Mesenchymal stem cell (in vitro differentiated cells and primary cell): ENCODE results near the gene SLC16A7.
A peak's percentile ranks its signal among the peaks of the same experiment; 100 is the strongest.

ENCODE experiments used
- DNase-seq: peaks from one replicate; pipeline ENCODE4 v3.0.0-alpha.2; 2013
- H2AFZ ChIP-seq: one replicate; pipeline ENCODE4 v1.6.1; 2013; ENCODE audit warnings: low read depth, mild to moderate bottlenecking, control low read depth, inconsistent platforms, low read length, moderate library complexity
- H2AK5ac ChIP-seq: 2 replicates; pipeline ENCODE4 v1.6.1; 2013; ENCODE audit warnings: low read length, moderate library complexity, mild to moderate bottlenecking, inconsistent platforms; ENCODE audit not compliant: severe bottlenecking
- H2BK120ac ChIP-seq: one replicate; pipeline ENCODE4 v1.6.1; 2013; ENCODE audit warnings: low read depth, mild to moderate bottlenecking, inconsistent platforms, low read length, moderate library complexity
- H2BK12ac ChIP-seq, 2 experiments: one replicate each; pipeline ENCODE4 v1.6.1; 2013; ENCODE audit warnings: inconsistent platforms in 2 of 2, low read length in 2 of 2, mild to moderate bottlenecking in 2 of 2, moderate library complexity in 2 of 2, control low read depth in 1 of 2
- H2BK15ac ChIP-seq: one replicate; pipeline ENCODE4 v1.6.1; 2013; ENCODE audit warnings: mild to moderate bottlenecking, low read depth, inconsistent platforms; ENCODE audit not compliant: poor library complexity, severe bottlenecking
- H2BK5ac ChIP-seq: 2 replicates; pipeline ENCODE4 v1.6.1; 2013; ENCODE audit warnings: low read depth, mild to moderate bottlenecking, low read length, control low read depth, inconsistent platforms; ENCODE audit not compliant: poor library complexity, severe bottlenecking
- H3K14ac ChIP-seq, 2 experiments: one replicate each; pipeline ENCODE4 v1.6.1; 2013; ENCODE audit warnings: inconsistent platforms in 2 of 2, low read length in 2 of 2, control low read depth in 1 of 2, mild to moderate bottlenecking in 1 of 2, moderate library complexity in 1 of 2
- H3K18ac ChIP-seq, 2 experiments: one replicate each; pipeline ENCODE4 v1.6.1; 2013; ENCODE audit warnings: inconsistent platforms in 2 of 2, low read length in 2 of 2, control low read depth in 1 of 2, low read depth in 1 of 2, mild to moderate bottlenecking in 1 of 2
- H3K23ac ChIP-seq, 2 experiments: one replicate each; pipeline ENCODE4 v1.6.1; 2013; ENCODE audit warnings: inconsistent platforms in 2 of 2, low read length in 2 of 2, mild to moderate bottlenecking in 2 of 2, moderate library complexity in 2 of 2, control low read depth in 1 of 2
- H3K27ac ChIP-seq: 2 replicates; pipeline ENCODE4 v1.5.1; 2013; ENCODE audit warnings: mild to moderate bottlenecking, moderate library complexity, low read length, control low read depth, inconsistent platforms; ENCODE audit not compliant: poor library complexity, severe bottlenecking
- H3K27me3 ChIP-seq, 2 experiments: 2 replicates each; pipeline versions ENCODE4 v1.6.1 to v1.7.0; 2013; ENCODE audit warnings: low read length in 2 of 2, mild to moderate bottlenecking in 2 of 2, moderate library complexity in 2 of 2, control low read depth in 1 of 2, inconsistent platforms in 1 of 2; ENCODE audit not compliant: control insufficient read depth in 1 of 2, insufficient read depth in 1 of 2
- H3K36me3 ChIP-seq, 2 experiments: 2 replicates each; pipeline versions ENCODE4 v1.6.1 to v1.7.0; 2013; ENCODE audit warnings: low read length in 2 of 2, control low read depth in 1 of 2, inconsistent platforms in 1 of 2, low read depth in 1 of 2, mild to moderate bottlenecking in 1 of 2; ENCODE audit not compliant: insufficient read depth in 2 of 2, control insufficient read depth in 1 of 2
- H3K4ac ChIP-seq, 2 experiments: one replicate each; pipeline ENCODE4 v1.6.1; 2013; ENCODE audit warnings: inconsistent platforms in 2 of 2, low read length in 2 of 2, mild to moderate bottlenecking in 2 of 2, moderate library complexity in 2 of 2, control low read depth in 1 of 2, low read depth in 1 of 2
- H3K4me1 ChIP-seq: 2 replicates; pipeline ENCODE4 v1.6.1; 2013; ENCODE audit warnings: low read depth, low read length, control low read depth; ENCODE audit not compliant: control insufficient read depth, insufficient read depth
- H3K4me2 ChIP-seq: 2 replicates; pipeline ENCODE4 v1.6.1; 2013; ENCODE audit warnings: low read length, mild to moderate bottlenecking, inconsistent platforms; ENCODE audit not compliant: poor library complexity, severe bottlenecking
- H3K4me3 ChIP-seq, 2 experiments: 2 replicates each; pipeline versions ENCODE4 v1.5.1 to v1.7.0; 2013; ENCODE audit warnings: low read length in 2 of 2, mild to moderate bottlenecking in 2 of 2, control low read depth in 1 of 2, low read depth in 1 of 2; ENCODE audit not compliant: insufficient read depth in 1 of 2
- H3K79me1 ChIP-seq: replicated peaks from 2 replicates; pipeline ENCODE4 v1.6.1; 2013; ENCODE audit warnings: mild to moderate bottlenecking, control low read depth, low read length, inconsistent platforms; ENCODE audit not compliant: poor library complexity, severe bottlenecking
- H3K9ac ChIP-seq: 2 replicates; pipeline ENCODE4 v1.7.0; 2013; ENCODE audit warnings: mild to moderate bottlenecking, low read length, moderate library complexity
- H3K9me3 ChIP-seq: 2 replicates; pipeline ENCODE4 v1.7.0; 2013; ENCODE audit warnings: mild to moderate bottlenecking, low read length; ENCODE audit not compliant: control insufficient read depth
- H4K8ac ChIP-seq: one replicate; pipeline ENCODE4 v1.6.1; 2013; ENCODE audit warnings: inconsistent platforms, mild to moderate bottlenecking, low read length, moderate library complexity
- H4K91ac ChIP-seq: one replicate; pipeline ENCODE4 v1.6.1; 2013; ENCODE audit warnings: mild to moderate bottlenecking, low read length, inconsistent platforms
- WGBS: methylation state at CpG from one replicate; pipeline ENCODE4 v1.1.7; 2013; ENCODE audit warnings: mixed read lengths; 5-methylcytosine and 5-hydroxymethylcytosine counted together

Gene SLC16A7

GRCh38 chr12:59620326-59620725 lies 24.5 kb downstream of the SLC16A7 start:
- H3K36me3 ChIP-seq = no peaks in the 10 kb centered on the region
- H3K4me1 ChIP-seq = no peaks in the 10 kb centered on the region
- no peak overlapping the region for H4K91ac ChIP-seq
- no peaks in the 10 kb centered on the region for H3K9me3 ChIP-seq
- H3K23ac ChIP-seq = no peak overlapping the region
- H2BK12ac ChIP-seq = no peak overlapping the region
- H3K4ac ChIP-seq = no peak overlapping the region
- H2BK15ac ChIP-seq = no peak overlapping the region
- H3K4me2 ChIP-seq = no peak overlapping the region
- H3K27me3 ChIP-seq = no peaks in the 10 kb centered on the region
- H3K79me1 ChIP-seq = peaks cover 2% of the 10 kb centered on the region
- H2AFZ ChIP-seq = no peak overlapping the region
- H3K9ac ChIP-seq = no peak overlapping the region
- H2BK120ac ChIP-seq = no peak overlapping the region
- H3K18ac ChIP-seq = no peak overlapping the region
- no peak overlapping the region for H2BK5ac ChIP-seq
- no peak overlapping the region for H3K27ac ChIP-seq
- DNase-seq = no peak
- 89% methylated on average over 3 of the region's 3 CpGs for WGBS
- H3K4me3 ChIP-seq = no peak overlapping the region
- H3K14ac ChIP-seq = no peak overlapping the region
- H2AK5ac ChIP-seq = no peak overlapping the region
- no peak overlapping the region for H4K8ac ChIP-seq

DNA sequence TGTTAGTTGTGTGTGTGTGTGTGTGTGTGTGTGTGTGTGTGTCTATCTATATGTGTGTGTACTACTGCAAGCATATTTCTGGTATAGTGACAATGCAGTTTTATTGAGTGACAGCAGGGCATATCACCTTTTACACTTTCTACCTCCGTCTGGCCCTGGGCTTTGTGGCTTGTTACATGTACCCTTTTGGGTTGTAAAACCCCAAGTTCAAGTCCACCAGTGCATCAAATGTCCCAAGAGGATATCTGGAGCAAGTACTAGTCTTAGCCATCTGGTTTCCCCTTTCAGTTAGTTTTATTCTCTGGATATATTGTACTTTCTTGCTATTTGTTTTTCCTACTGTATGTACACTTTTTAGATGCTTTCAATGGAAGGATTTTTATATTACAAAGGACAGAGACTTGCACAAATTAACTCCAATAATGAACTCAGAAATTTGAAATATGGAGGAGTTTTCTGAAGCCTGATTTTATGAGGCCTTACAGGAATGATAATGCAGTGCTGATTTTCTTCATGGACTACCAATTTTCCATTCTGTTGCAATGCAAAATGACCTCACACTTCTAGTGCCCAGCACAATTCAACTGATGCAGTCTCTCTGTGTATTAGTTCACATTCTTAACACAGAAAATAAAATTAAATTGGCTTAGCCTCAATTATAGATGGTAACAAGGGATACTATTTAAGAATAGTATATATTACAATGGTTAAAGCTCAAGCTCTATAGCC lies 29.1 kb downstream of the SLC16A7 start:
- H2AFZ ChIP-seq = no peak overlapping the region
- H2BK15ac ChIP-seq = no peak overlapping the region
- no peak overlapping the region for H3K9ac ChIP-seq
- H4K91ac ChIP-seq = no peak overlapping the region
- H3K27ac ChIP-seq = no peak overlapping the region
- no peak overlapping the region for H3K14ac ChIP-seq
- H3K4me1 ChIP-seq = no peaks in the 10 kb centered on the region
- 89% methylated on average over 1 of the region's 1 CpG for WGBS
- no peaks in the 10 kb centered on the region for H3K9me3 ChIP-seq
- H3K23ac ChIP-seq = no peak overlapping the region
- peak; percentile 40 for DNase-seq
- no peak overlapping the region for H3K4me2 ChIP-seq
- H3K4ac ChIP-seq = no peak overlapping the region
- H2BK12ac ChIP-seq = no peak overlapping the region
- no peak overlapping the region for H3K4me3 ChIP-seq
- H2AK5ac ChIP-seq = no peak overlapping the region
- no peak overlapping the region for H3K18ac ChIP-seq
- no peak overlapping the region for H2BK5ac ChIP-seq
- no peaks in the 10 kb centered on the region for H3K36me3 ChIP-seq
- H3K79me1 ChIP-seq = peaks cover 4% of the 10 kb centered on the region
- no peak overlapping the region for H2BK120ac ChIP-seq
- H4K8ac ChIP-seq = no peak overlapping the region
- H3K27me3 ChIP-seq = no peaks in the 10 kb centered on the region

DNA sequence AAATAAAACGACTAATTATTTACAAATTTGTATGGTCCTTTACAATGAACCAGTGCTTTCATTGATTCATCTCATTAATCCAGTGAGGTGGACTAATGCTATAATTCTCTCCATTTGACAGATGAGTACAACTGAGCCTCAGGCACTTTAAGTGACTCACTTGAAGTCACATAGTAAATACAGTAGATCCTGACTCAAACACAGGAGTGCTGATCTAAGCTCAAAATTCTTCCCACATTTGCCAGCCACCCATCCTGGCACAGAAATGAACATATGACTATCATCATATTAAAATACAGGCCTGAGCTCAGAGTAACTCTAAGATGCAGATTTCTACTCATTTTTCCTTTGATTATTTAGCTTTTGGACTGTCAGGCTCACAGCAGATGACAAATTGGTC lies 30.6 kb downstream of the SLC16A7 start:
- no peak overlapping the region for H3K4me3 ChIP-seq
- peak; percentile 29 for DNase-seq
- H2BK5ac ChIP-seq = no peak overlapping the region
- peak overlapping the region; percentile 16 for H3K9ac ChIP-seq
- H2BK15ac ChIP-seq = no peak overlapping the region
- H3K27me3 ChIP-seq = no peaks in the 10 kb centered on the region
- no peak overlapping the region for H4K8ac ChIP-seq
- H3K18ac ChIP-seq = no peak overlapping the region
- no peak overlapping the region for H3K23ac ChIP-seq
- H2AFZ ChIP-seq = no peak overlapping the region
- WGBS = 75% methylated on average over 1 of the region's 1 CpG
- no peak overlapping the region for H4K91ac ChIP-seq
- H3K79me1 ChIP-seq = peaks cover 6% of the 10 kb centered on the region
- no peaks in the 10 kb centered on the region for H3K9me3 ChIP-seq
- no peaks in the 10 kb centered on the region for H3K36me3 ChIP-seq
- no peaks in the 10 kb centered on the region for H3K4me1 ChIP-seq
- H3K4me2 ChIP-seq = no peak overlapping the region
- H3K14ac ChIP-seq = no peak overlapping the region
- no peak overlapping the region for H3K4ac ChIP-seq
- H2AK5ac ChIP-seq = no peak overlapping the region
- H2BK120ac ChIP-seq = no peak overlapping the region
- H3K27ac ChIP-seq = no peak overlapping the region
- no peak overlapping the region for H2BK12ac ChIP-seq

DNA sequence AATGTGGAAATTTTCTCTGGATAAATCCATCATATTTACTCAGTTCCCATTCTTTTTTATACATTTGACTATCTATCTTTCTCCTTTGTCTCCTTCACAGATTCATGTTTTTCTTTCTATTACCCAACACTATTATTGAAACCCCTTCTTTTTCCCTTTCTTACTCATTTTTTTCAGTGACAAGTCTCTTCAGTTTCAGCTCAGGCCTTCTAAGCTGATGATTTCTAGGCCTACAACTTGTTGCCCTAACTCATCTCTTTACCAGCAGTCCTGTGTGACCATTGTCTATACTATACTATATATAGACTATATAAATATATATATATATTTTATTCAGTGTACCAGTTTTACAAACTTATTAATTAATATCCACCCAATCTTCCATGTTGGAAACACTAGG lies 31.8 kb downstream of the SLC16A7 start:
- no peak overlapping the region for H3K4ac ChIP-seq
- H2BK120ac ChIP-seq = no peak overlapping the region
- H3K14ac ChIP-seq = no peak overlapping the region
- H3K9ac ChIP-seq = no peak overlapping the region
- H2AK5ac ChIP-seq = no peak overlapping the region
- no peaks in the 10 kb centered on the region for H3K36me3 ChIP-seq
- H2AFZ ChIP-seq = no peak overlapping the region
- peaks cover 9% of the 10 kb centered on the region for H3K79me1 ChIP-seq
- no peaks in the 10 kb centered on the region for H3K4me1 ChIP-seq
- no peak overlapping the region for H3K27ac ChIP-seq
- H2BK5ac ChIP-seq = no peak overlapping the region
- H3K27me3 ChIP-seq = no peaks in the 10 kb centered on the region
- H3K4me3 ChIP-seq = no peak overlapping the region
- H3K23ac ChIP-seq = no peak overlapping the region
- H3K9me3 ChIP-seq = no peaks in the 10 kb centered on the region
- H4K8ac ChIP-seq = no peak overlapping the region
- no peak for DNase-seq
- no peak overlapping the region for H3K18ac ChIP-seq
- H4K91ac ChIP-seq = no peak overlapping the region
- no peak overlapping the region for H2BK15ac ChIP-seq
- no peak overlapping the region for H3K4me2 ChIP-seq
- no peak overlapping the region for H2BK12ac ChIP-seq
